K562 (cell line): ENCODE results near the gene SAT2. TPM values are rescaled to one million over a fixed set of nuclear protein-coding genes. Genes with fewer than 3 reads are reported as not detected.

Experiments used
- BMI1 ChIP-seq: fragments of 150-350 bp; IDR thresholded peaks from 2 replicates; pipeline ENCODE4 v1.6.1; 2014; ENCODE audit warnings: low read length
- DDX20 ChIP-seq: fragments of 450-650 bp; IDR thresholded peaks from 2 replicates; pipeline ENCODE4 v1.6.1; 2016; ENCODE audit warnings: missing genetic modification characterization, low read depth, mild to moderate bottlenecking, missing compliant biosample characterization, moderate library complexity
- ETV6 ChIP-seq, 3 experiments: fragments of 150-350 bp in 1 of 3; sonication (generic) in 1 of 3; formaldehyde crosslinking in 1 of 3; IDR thresholded peaks; 2 replicates each; pipeline versions ENCODE4 v1.6.1 to v1.8.0; 2014 to 2022; ENCODE audit warnings: borderline replicate concordance in 2 of 3, low read depth in 2 of 3, antibody characterized with exemption in 1 of 3, low read length in 1 of 3, mild to moderate bottlenecking in 1 of 3, missing genetic modification reagents in 1 of 3
- FOS ChIP-seq: IDR thresholded peaks from 3 replicates; pipeline ENCODE4 v1.6.1; 2011; ENCODE audit not compliant: insufficient read length; ENCODE audit errors: extremely low read depth
- NRF1 ChIP-seq, 2 experiments: fragments of 450-650 bp; IDR thresholded peaks in 1 of 2; conservative IDR thresholded peaks in 1 of 2; 2 replicates each; pipeline ENCODE4 v1.6.1; 2014; ENCODE audit warnings: mild to moderate bottlenecking in 2 of 2
- PCBP1 ChIP-seq: fragments of 200-400 bp; formaldehyde crosslinking; IDR thresholded peaks from 2 replicates; pipeline ENCODE4 v1.6.1; 2018; ENCODE audit warnings: mild to moderate bottlenecking, low read depth, low read length; ENCODE audit not compliant: poor library complexity, severe bottlenecking
- PHTF2 ChIP-seq: fragments of 250-450 bp; sonication (Bioruptor Pico); IDR thresholded peaks from 2 replicates; pipeline ENCODE4 v1.5.0; 2021; ENCODE audit warnings: mild to moderate bottlenecking
- POLR2A ChIP-seq: fragments of 450-650 bp; conservative IDR thresholded peaks from 2 replicates; pipeline ENCODE4 v1.6.1; 2016
- POLR3G ChIP-seq: IDR thresholded peaks from 2 replicates; pipeline ENCODE4 v1.6.1; 2011; ENCODE audit not compliant: insufficient read length, insufficient replicate concordance; ENCODE audit errors: extremely low read depth
- TCF7 ChIP-seq: sonication (generic); IDR thresholded peaks from 2 replicates; pipeline ENCODE4 v1.6.1; 2016; ENCODE audit warnings: antibody characterized with exemption, borderline replicate concordance
- TCF7L2 ChIP-seq: fragments of 150-350 bp; IDR thresholded peaks from 2 replicates; pipeline ENCODE4 v1.6.1; 2016; ENCODE audit warnings: low read depth, mild to moderate bottlenecking, low read length, moderate library complexity
- ZBTB17 ChIP-seq: fragments of 450-650 bp; formaldehyde crosslinking; IDR thresholded peaks from 2 replicates; pipeline ENCODE4 v1.4.0; 2020; ENCODE audit warnings: mild to moderate bottlenecking
- ZFP30 ChIP-seq: fragments of 250-450 bp; sonication (Bioruptor Pico); IDR thresholded peaks from 2 replicates; pipeline ENCODE4 v1.8.0; 2022; ENCODE audit warnings: moderate library complexity, mild to moderate bottlenecking, inconsistent platforms, borderline replicate concordance
- ZNF316 ChIP-seq: fragments of 450-650 bp; IDR thresholded peaks from 2 replicates; pipeline ENCODE4 v1.6.1; 2016
- ZNF436 ChIP-seq: fragments of 250-450, 450-650 bp; sonication (Bioruptor Pico); formaldehyde crosslinking; IDR thresholded peaks from 2 replicates; pipeline ENCODE4 v1.7.0; 2020; ENCODE audit warnings: mild to moderate bottlenecking
- ZNF444 ChIP-seq: fragments of 250-450 bp; sonication (Bioruptor Pico); IDR thresholded peaks from 2 replicates; pipeline ENCODE4 v1.4.0; 2020; ENCODE audit warnings: mild to moderate bottlenecking, moderate library complexity
- ZNF584 ChIP-seq: fragments of 200-800 bp; sonication (Bioruptor generic); IDR thresholded peaks from 2 replicates; pipeline ENCODE4 v1.6.1; 2016; ENCODE audit warnings: low read depth, mild to moderate bottlenecking, missing genetic modification characterization, missing compliant biosample characterization
- ZNF76 ChIP-seq: fragments of 250-450 bp; sonication (Bioruptor Pico); IDR thresholded peaks from 2 replicates; pipeline ENCODE4 v1.4.0; 2020; ENCODE audit warnings: mild to moderate bottlenecking, moderate library complexity, borderline replicate concordance
- polyA plus RNA-seq, 8 experiments: library from polyadenylated mRNA; depleted of rRNA in 4 of 8; stranded (reverse) in 5 of 8; unstranded in 3 of 8; fragments of >200 nt; fragmentation: Nextera tagmentation in 2 of 8; fragmentation: Illumina TruSeq in 1 of 8; extraction: Ambion mirVana in 2 of 8; extraction: Trizol in 1 of 8; gene quantifications; 2 replicates each; pipeline versions ENCODE4 v1.2.1 to v1.2.3, GENCODE V29; 2011 to 2014; ENCODE audit warnings: inconsistent platforms in 1 of 8, missing spikeins in 1 of 8
- total RNA-seq, 7 experiments: library from RNA; depleted of rRNA in 6 of 7; stranded (reverse); fragments of >200 nt in 6 of 7; fragmentation: Illumina TruSeq in 2 of 7; extraction: Trizol in 2 of 7; gene quantifications; 2 replicates each; pipeline versions ENCODE4 v1.2.1 to v1.2.3, GENCODE V29; 2011 to 2021; ENCODE audit warnings: low replicate concordance in 1 of 7
- TF ChIP-seq, protein P1 (sequence below): fragments of 450-650 bp; IDR thresholded peaks from 2 replicates; pipeline ENCODE4 v1.6.1; 2016; ENCODE audit warnings: borderline replicate concordance
- TF ChIP-seq, protein P2 (sequence below): fragments of 250-450 bp; sonication (Bioruptor Pico); IDR thresholded peaks from 2 replicates; pipeline ENCODE4 v1.8.0; 2021; ENCODE audit warnings: moderate library complexity, mild to moderate bottlenecking, inconsistent platforms
- TF ChIP-seq, protein P3 (sequence below): IDR thresholded peaks from 2 replicates; pipeline ENCODE4 v1.6.1; 2011; ENCODE audit not compliant: insufficient read length; ENCODE audit errors: extremely low read depth
- TF ChIP-seq, protein P4 (sequence below): sonication (generic); formaldehyde crosslinking; IDR thresholded peaks from 2 replicates; pipeline ENCODE4 v1.8.0; 2022; ENCODE audit warnings: mild to moderate bottlenecking, low read depth, missing genetic modification reagents

Gene SAT2
- total and polyA plus RNA-seq, 9 of the 15 experiments (the other 6 are each of a cell fraction or from before 2014, with no cell fraction given) = 2.0 to 8.0 (median 5.3) TPM

DNA sequence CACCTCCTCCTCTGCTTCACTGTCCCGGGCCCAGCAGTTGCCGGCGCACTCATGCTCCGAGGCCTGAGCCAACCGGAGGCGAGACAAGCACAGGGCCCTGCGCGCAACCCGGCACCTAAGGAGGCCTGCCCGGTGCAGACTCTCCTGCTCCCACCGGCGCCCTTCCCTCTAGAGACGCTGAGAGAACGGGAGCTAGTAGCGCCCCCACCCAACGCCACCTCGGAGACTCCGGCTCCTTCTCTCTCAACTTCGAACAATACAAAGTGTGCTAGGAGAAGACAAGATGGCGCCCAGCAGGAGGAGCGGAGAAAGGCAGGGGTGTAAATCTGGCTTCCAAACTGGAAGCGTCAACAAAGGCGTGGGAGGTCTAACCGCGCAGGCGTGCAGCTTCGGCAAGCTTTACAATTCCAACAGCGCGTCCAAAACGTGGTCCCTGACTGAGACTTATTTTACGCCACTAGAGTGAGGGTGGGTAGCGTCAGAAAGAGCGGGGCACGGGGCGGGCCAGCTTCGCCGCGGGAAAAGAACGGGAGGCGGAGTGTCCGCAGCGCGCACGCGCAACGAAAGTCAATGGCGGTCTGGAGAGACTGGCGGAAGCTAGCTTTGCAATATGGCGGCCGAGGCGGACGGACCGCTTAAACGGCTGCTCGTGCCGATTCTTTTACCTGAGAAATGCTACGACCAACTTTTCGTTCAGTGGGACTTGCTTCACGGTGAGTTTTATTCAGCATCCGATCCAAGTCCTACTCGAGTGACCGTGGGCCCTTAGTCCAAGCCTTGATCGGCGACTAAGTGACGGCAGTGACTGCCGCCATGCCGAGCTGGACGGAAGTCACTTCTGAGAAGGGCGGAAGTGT is 44.1 kb downstream of the SAT2 start, which contains the start of gene MPDU1 (continued):
- TF ChIP-seq ZNF76 (CRISPR knock-in tag) (0 out of 2 replicates have a peak, but pooled peaks have one; percentile 19), ZNF436 (CRISPR knock-in tag) (no peak), DDX20 (tag) (no peak), ETV6 (IDR thresholded peaks at IDR 0.05; ENCODE audit: borderline replicate concordance in 1 of 2, low read depth in 2 of 2, low read length in 1 of 2) (no peak), ETV6 (CRISPR knock-in tag; IDR thresholded peaks at IDR 0.05; ENCODE audit: borderline replicate concordance) (no peak; the same call in 1 of the 2 replicates), POLR2A (peak; percentile 93), TCF7L2 (peak; percentile 52; the same call in 1 of the 2 replicates), FOS (no peak), ZFP30 (no peak), POLR3G (no peak), PCBP1 (no peak), ZBTB17 (CRISPR knock-in tag) (no peak; the same call in 1 of the 2 replicates), ZNF316 (no peak), BMI1 (no peak), NRF1 (conservative IDR thresholded peaks at IDR 0.05 in 1 of 2, IDR thresholded peaks at IDR 0.05 in 1 of 2) (peak; percentile 97 to 98), ZNF584 (CRISPR knock-in tag) (peak; percentile 36; the same call in 1 of the 2 replicates), TCF7 (no peak), ZNF444 (CRISPR knock-in tag) (no peak), PHTF2 (CRISPR knock-in tag) (no peak)
- TF ChIP-seq, protein P1, sequence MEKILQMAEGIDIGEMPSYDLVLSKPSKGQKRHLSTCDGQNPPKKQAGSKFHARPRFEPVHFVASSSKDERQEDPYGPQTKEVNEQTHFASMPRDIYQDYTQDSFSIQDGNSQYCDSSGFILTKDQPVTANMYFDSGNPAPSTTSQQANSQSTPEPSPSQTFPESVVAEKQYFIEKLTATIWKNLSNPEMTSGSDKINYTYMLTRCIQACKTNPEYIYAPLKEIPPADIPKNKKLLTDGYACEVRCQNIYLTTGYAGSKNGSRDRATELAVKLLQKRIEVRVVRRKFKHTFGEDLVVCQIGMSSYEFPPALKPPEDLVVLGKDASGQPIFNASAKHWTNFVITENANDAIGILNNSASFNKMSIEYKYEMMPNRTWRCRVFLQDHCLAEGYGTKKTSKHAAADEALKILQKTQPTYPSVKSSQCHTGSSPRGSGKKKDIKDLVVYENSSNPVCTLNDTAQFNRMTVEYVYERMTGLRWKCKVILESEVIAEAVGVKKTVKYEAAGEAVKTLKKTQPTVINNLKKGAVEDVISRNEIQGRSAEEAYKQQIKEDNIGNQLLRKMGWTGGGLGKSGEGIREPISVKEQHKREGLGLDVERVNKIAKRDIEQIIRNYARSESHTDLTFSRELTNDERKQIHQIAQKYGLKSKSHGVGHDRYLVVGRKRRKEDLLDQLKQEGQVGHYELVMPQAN = peak; percentile 46; the same call in 1 of the 2 replicates
- TF ChIP-seq, protein P2, sequence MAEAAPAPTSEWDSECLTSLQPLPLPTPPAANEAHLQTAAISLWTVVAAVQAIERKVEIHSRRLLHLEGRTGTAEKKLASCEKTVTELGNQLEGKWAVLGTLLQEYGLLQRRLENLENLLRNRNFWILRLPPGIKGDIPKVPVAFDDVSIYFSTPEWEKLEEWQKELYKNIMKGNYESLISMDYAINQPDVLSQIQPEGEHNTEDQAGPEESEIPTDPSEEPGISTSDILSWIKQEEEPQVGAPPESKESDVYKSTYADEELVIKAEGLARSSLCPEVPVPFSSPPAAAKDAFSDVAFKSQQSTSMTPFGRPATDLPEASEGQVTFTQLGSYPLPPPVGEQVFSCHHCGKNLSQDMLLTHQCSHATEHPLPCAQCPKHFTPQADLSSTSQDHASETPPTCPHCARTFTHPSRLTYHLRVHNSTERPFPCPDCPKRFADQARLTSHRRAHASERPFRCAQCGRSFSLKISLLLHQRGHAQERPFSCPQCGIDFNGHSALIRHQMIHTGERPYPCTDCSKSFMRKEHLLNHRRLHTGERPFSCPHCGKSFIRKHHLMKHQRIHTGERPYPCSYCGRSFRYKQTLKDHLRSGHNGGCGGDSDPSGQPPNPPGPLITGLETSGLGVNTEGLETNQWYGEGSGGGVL (CRISPR knock-in tag) = no peak
- TF ChIP-seq, protein P3, sequence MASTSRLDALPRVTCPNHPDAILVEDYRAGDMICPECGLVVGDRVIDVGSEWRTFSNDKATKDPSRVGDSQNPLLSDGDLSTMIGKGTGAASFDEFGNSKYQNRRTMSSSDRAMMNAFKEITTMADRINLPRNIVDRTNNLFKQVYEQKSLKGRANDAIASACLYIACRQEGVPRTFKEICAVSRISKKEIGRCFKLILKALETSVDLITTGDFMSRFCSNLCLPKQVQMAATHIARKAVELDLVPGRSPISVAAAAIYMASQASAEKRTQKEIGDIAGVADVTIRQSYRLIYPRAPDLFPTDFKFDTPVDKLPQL = peak; percentile 82
- TF ChIP-seq, protein P4, sequence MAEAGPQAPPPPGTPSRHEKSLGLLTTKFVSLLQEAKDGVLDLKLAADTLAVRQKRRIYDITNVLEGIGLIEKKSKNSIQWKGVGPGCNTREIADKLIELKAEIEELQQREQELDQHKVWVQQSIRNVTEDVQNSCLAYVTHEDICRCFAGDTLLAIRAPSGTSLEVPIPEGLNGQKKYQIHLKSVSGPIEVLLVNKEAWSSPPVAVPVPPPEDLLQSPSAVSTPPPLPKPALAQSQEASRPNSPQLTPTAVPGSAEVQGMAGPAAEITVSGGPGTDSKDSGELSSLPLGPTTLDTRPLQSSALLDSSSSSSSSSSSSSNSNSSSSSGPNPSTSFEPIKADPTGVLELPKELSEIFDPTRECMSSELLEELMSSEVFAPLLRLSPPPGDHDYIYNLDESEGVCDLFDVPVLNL = peak; percentile 93
